ENCODE results near the gene KRTAP10-2. TPM values are rescaled to one million over a fixed set of nuclear protein-coding genes. Genes with fewer than 3 reads are reported as not detected.

The KRTAP10-2 gene
- total and polyA plus RNA-seq, 9 of the 15 experiments (the other 6 are each of a cell fraction or from before 2014, with no cell fraction given) = not detected

DNA sequence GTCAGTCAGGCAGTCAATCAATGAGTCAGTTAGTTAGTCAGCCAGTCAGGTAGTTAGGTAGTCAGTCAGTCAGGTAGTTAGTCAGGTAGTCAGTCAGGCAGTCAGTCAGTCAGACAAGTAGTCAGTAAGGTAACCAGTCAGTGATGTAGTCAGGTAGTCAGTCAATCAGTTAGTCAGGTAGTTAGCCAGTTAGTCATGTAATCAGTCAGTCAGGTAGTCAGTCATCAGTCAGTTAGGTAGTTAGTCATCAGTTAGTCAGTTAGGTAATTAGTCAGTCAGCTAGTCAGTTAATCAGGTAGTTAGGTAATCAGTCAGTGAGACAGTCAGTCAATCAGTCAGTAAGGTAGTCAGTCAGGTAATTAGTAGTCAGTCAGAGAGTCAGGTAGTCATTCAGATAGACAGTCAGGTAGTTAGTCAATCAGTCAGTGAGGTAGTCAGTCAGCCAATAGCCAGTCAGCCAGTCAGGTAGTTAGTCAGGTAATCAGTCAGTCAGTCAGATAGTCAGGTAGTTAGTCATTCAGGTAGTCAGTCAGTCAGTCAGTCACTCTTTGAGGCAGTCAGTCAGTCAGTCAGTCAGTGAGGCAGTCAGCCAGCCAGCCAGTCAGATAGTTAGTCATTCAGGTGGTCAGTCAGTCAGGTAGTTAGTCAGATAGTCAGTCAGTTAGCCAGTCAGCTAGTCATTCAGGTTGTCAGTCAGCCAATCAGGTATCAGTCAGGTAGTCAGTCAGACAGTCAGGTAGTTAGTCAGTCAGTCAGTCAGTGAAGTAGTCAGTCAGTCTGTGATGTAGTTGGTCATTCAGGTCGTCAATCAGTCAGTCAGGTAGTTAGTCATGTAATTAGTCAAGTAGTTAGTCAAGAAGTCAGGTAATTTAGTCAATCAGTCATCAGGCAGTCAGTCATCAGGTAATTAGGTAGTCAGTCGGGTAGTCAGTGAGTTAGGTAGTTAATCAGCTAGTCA, 26.6 kb downstream of the KRTAP10-2 start:
- no TSS peak for BruUV-seq (replicated peaks)
- TF ChIP-seq OTX1 (CRISPR knock-in tag; IDR thresholded peaks at IDR 0.05) (peak; percentile 21; the same call in 1 of the 2 replicates), ZFP1 (CRISPR knock-in tag; IDR thresholded peaks at IDR 0.05) (no peak), CBX8 (IDR thresholded peaks at IDR 0.05; ENCODE audit: borderline replicate concordance, extremely low read depth, low read depth, low read length, poor library complexity, severe bottlenecking) (no peak), PCBP1 (IDR thresholded peaks at IDR 0.05; ENCODE audit: low read depth, low read length, poor library complexity, severe bottlenecking) (no peak), GABPB2 (CRISPR knock-in tag; conservative IDR thresholded peaks at IDR 0.05) (no peak), TEAD2 (tag; IDR thresholded peaks at IDR 0.05) (no peak), FOXK2 (conservative IDR thresholded peaks at IDR 0.05 in 1 of 2, IDR thresholded peaks at IDR 0.05 in 1 of 2; ENCODE audit: low read depth in 2 of 2) (no peak)
- TF ChIP-seq, protein P1, sequence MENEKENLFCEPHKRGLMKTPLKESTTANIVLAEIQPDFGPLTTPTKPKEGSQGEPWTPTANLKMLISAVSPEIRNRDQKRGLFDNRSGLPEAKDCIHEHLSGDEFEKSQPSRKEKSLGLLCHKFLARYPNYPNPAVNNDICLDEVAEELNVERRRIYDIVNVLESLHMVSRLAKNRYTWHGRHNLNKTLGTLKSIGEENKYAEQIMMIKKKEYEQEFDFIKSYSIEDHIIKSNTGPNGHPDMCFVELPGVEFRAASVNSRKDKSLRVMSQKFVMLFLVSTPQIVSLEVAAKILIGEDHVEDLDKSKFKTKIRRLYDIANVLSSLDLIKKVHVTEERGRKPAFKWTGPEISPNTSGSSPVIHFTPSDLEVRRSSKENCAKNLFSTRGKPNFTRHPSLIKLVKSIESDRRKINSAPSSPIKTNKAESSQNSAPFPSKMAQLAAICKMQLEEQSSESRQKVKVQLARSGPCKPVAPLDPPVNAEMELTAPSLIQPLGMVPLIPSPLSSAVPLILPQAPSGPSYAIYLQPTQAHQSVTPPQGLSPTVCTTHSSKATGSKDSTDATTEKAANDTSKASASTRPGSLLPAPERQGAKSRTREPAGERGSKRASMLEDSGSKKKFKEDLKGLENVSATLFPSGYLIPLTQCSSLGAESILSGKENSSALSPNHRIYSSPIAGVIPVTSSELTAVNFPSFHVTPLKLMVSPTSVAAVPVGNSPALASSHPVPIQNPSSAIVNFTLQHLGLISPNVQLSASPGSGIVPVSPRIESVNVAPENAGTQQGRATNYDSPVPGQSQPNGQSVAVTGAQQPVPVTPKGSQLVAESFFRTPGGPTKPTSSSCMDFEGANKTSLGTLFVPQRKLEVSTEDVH (IDR thresholded peaks at IDR 0.05; ENCODE audit: low read depth, partially characterized antibody) = no peak
- TF ChIP-seq, protein P2, sequence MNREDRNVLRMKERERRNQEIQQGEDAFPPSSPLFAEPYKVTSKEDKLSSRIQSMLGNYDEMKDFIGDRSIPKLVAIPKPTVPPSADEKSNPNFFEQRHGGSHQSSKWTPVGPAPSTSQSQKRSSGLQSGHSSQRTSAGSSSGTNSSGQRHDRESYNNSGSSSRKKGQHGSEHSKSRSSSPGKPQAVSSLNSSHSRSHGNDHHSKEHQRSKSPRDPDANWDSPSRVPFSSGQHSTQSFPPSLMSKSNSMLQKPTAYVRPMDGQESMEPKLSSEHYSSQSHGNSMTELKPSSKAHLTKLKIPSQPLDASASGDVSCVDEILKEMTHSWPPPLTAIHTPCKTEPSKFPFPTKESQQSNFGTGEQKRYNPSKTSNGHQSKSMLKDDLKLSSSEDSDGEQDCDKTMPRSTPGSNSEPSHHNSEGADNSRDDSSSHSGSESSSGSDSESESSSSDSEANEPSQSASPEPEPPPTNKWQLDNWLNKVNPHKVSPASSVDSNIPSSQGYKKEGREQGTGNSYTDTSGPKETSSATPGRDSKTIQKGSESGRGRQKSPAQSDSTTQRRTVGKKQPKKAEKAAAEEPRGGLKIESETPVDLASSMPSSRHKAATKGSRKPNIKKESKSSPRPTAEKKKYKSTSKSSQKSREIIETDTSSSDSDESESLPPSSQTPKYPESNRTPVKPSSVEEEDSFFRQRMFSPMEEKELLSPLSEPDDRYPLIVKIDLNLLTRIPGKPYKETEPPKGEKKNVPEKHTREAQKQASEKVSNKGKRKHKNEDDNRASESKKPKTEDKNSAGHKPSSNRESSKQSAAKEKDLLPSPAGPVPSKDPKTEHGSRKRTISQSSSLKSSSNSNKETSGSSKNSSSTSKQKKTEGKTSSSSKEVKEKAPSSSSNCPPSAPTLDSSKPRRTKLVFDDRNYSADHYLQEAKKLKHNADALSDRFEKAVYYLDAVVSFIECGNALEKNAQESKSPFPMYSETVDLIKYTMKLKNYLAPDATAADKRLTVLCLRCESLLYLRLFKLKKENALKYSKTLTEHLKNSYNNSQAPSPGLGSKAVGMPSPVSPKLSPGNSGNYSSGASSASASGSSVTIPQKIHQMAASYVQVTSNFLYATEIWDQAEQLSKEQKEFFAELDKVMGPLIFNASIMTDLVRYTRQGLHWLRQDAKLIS (CRISPR knock-in tag; IDR thresholded peaks at IDR 0.05) = no peak
- TF ChIP-seq, protein P3, sequence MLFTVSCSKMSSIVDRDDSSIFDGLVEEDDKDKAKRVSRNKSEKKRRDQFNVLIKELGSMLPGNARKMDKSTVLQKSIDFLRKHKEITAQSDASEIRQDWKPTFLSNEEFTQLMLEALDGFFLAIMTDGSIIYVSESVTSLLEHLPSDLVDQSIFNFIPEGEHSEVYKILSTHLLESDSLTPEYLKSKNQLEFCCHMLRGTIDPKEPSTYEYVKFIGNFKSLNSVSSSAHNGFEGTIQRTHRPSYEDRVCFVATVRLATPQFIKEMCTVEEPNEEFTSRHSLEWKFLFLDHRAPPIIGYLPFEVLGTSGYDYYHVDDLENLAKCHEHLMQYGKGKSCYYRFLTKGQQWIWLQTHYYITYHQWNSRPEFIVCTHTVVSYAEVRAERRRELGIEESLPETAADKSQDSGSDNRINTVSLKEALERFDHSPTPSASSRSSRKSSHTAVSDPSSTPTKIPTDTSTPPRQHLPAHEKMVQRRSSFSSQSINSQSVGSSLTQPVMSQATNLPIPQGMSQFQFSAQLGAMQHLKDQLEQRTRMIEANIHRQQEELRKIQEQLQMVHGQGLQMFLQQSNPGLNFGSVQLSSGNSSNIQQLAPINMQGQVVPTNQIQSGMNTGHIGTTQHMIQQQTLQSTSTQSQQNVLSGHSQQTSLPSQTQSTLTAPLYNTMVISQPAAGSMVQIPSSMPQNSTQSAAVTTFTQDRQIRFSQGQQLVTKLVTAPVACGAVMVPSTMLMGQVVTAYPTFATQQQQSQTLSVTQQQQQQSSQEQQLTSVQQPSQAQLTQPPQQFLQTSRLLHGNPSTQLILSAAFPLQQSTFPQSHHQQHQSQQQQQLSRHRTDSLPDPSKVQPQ (CRISPR knock-in tag; IDR thresholded peaks at IDR 0.05; ENCODE audit: borderline replicate concordance) = no peak

More for the DNA sequence above, 26.6 kb downstream of the KRTAP10-2 start:
- CTCF ChIA-PET (ENCODE audit: low intra/inter-chr PET ratio) = no interaction called here
- H3K27me3 ChIP-seq (ENCODE audit: control insufficient read depth in 2 of 2, insufficient read depth in 2 of 2, low read length in 2 of 2) = peaks cover 22 to 51% of the 10 kb centered on the region in 2 experiments; a peak in 3 of 5 replicates
- no peaks in the 10 kb centered on the region for H3K36me3 ChIP-seq (ENCODE audit: control insufficient read depth, insufficient read depth, low read length)
- H3K9me1 ChIP-seq (ENCODE audit: control insufficient read depth, insufficient read depth, low read length) = no peaks in the 10 kb centered on the region
- H2AFZ ChIP-seq (ENCODE audit: low read depth, low read length) = no peak overlapping the region
- WGBS (ENCODE audit: insufficient coverage, low coverage, missing lambda C conversion rate) = 2% methylated on average over 2 of the region's 2 CpGs
- POLR2A ChIA-PET = no interaction called here
- H3K27ac ChIP-seq (ENCODE audit: extremely low read depth, low read depth, low read length) = no peak overlapping the region
- intact Hi-C loops (cut with micrococcal nuclease) = no loop called here
- no peaks in the 10 kb centered on the region for H3K79me2 ChIP-seq (ENCODE audit: control insufficient read depth, insufficient read depth, low read length)
- no peak overlapping the region for H3K4me2 ChIP-seq (ENCODE audit: insufficient read depth, low read length)
- peaks cover 0 to 28% of the 10 kb centered on the region in 2 experiments; a peak in 1 of 5 replicates for H3K4me1 ChIP-seq (replicated peaks in 1 of 2; ENCODE audit: control insufficient read depth in 2 of 2, insufficient read depth in 2 of 2, low read length in 2 of 2)
- DNase-seq (ENCODE audit: extremely low read depth in 1 of 4, low spot score in 3 of 4) (no peak), ATAC-seq (no peak), FAIRE-seq (peak; percentile 37)
- no peak overlapping the region for H3K4me3 ChIP-seq
- no peak overlapping the region for H3K9ac ChIP-seq (ENCODE audit: insufficient read depth in 1 of 2, low read depth in 2 of 2, low read length in 2 of 2)
- in situ Hi-C loops (cut with MboI) = no loop called here
- H4K20me1 ChIP-seq (replicated peaks; ENCODE audit: control insufficient read depth, insufficient read depth, low read length) = peaks cover 9% of the 10 kb centered on the region; the same call in 1 of the 2 replicates
- peaks cover 21% of the 10 kb centered on the region; the same call in 1 of the 2 replicates for H3K9me3 ChIP-seq (replicated peaks; ENCODE audit: control insufficient read depth, insufficient read depth, low read depth, low read length)

All from K562 (cell line).